Activated CD4-positive, alpha-beta memory T cell treated with anti-CD3 and anti-CD28 coated beads for 36 hours (primary cell): ENCODE results near the gene CTIF. TPM values are rescaled to one million over a fixed set of nuclear protein-coding genes. Genes with fewer than 3 reads are reported as not detected.

ENCODE experiments used
- CTCF ChIA-PET: fragments of 350-600 bp; sonication (Branson Sonifier 250); formaldehyde crosslinking; loops from one replicate; lab custom pipeline; 2021; ENCODE audit warnings: antibody characterized with exemption, inconsistent platforms; lab: Charles Lee
- POLR2A ChIA-PET: fragments of 350-600 bp; sonication (Branson Sonifier 250); formaldehyde crosslinking; loops from one replicate; lab custom pipeline; 2021; ENCODE audit warnings: antibody characterized with exemption; lab: Charles Lee
- DNase-seq: peaks from one replicate; pipeline ENCODE4 v3.0.0-alpha.2; 2020
- H3K27ac Mint-ChIP-seq: one replicate; pipeline ENCODE4 v1.8.0; 2021; ENCODE audit warnings: mixed read lengths
- H3K27me3 Mint-ChIP-seq: one replicate; pipeline ENCODE4 v1.8.0; 2021; ENCODE audit warnings: mixed read lengths
- H3K36me3 Mint-ChIP-seq: one replicate; pipeline ENCODE4 v1.8.0; 2021; ENCODE audit warnings: mixed read lengths
- H3K4me1 Mint-ChIP-seq: one replicate; pipeline ENCODE4 v1.8.0; 2021; ENCODE audit warnings: low read depth, mixed read lengths
- H3K4me3 Mint-ChIP-seq: one replicate; pipeline ENCODE4 v1.8.0; 2021; ENCODE audit warnings: mild to moderate bottlenecking, mixed read lengths
- H3K9me3 Mint-ChIP-seq: one replicate; pipeline ENCODE4 v1.8.0; 2021; ENCODE audit warnings: mixed read lengths
- intact Hi-C: fragments of 100-400 bp; cut with micrococcal nuclease; formaldehyde crosslinking; loops from one replicate; pipeline ENCODE4 v1.15.1; 2023
- total RNA-seq, 2 experiments: library from RNA; stranded (reverse); gene quantifications; one replicate each; pipeline ENCODE4 v1.2.3, GENCODE V29; 2021

Gene CTIF
- total RNA-seq, 2 experiments from 2014 or later, result 4.6 to 5.8 TPM

DNA sequence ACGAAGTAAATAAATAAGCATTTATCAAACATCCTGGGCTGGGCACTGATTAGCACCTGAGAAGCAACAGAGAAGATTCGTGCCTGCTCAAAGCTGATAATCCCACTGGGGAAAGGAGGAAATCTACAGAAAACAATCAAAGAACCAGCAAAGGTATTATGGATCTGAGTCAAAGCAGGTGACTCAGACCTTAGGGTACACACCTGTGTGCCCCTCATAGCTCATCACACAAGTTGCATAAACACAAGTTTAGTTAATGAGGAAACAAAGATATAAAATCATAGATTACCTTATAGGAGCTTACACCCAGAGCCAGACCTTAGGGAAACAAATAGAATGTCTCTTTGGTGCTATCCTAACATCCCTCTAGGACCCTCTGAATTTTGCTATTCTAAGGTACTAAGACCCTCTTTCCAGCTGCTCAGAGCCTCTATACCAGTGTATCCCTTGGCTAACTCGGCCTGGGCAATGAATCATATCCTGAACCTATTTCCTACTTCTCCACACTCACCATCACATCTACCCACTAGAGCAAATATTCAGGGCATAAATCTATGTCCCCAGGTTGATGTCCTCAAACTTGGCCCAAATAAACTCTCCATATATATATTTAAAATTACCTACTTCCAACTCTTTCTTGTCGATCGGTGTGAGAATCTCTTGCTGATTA is 19.3 kb upstream of the CTIF start:
- ChIA-PET CTCF (no interaction called here), POLR2A (no interaction called here)
- Mint-ChIP-seq H3K36me3 (no peaks in the 10 kb centered on the region), H3K9me3 (no peaks in the 10 kb centered on the region), H3K4me3 (no peak overlapping the region), H3K27ac (no peak overlapping the region), H3K4me1 (no peaks in the 10 kb centered on the region), H3K27me3 (peaks cover 21% of the 10 kb centered on the region)
- intact Hi-C loops, result no loop called here
- DNase-seq, result no peak

DNA sequence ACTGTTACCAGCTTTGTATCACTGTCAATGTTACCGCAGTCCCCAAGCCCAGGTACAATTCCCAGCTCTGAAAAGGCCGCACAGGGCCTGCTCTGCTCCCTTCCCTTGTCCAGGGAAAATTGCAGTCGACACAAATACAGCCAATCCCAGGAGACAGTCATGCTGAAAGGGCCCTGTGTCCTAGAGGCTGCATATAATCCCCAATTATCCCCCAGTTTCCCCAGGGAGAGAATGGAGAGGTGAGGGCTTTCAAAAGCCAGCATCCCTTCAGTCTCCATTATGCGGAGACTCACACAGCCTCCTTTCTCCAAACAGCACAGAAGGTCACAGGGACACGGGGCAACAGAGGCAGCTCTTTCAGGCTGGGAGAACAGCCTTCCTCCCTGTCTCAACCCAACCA is 17.1 kb upstream of the CTIF start:
- no peak for DNase-seq

DNA sequence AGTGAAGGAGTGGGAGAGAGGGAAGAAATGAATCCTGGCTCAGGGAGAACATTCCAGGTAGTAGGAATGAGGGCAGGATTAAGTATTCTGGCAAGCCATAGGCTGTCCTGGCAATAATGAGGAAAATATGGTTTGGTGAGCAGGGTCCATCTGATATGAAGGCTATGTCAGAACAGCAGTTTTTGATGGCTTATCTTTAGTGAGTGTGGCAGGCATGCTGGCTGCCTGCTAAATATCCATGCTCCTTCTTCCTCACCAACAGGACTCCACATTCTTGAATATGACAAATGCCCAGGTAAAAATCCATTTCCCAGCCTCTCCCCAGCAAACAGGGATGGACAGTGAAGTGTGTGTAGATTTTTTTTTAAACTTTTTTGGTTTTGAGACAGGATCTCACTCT is 13.2 kb upstream of the CTIF start:
- Mint-ChIP-seq H3K9me3 (no peaks in the 10 kb centered on the region), H3K27me3 (peaks cover 23% of the 10 kb centered on the region), H3K4me1 (no peaks in the 10 kb centered on the region), H3K36me3 (no peaks in the 10 kb centered on the region), H3K27ac (no peak overlapping the region), H3K4me3 (no peak overlapping the region)
- no peak for DNase-seq
- POLR2A ChIA-PET, result no interaction called here
- CTCF ChIA-PET, result no interaction called here
- intact Hi-C loops, result no loop called here

More for the DNA sequence above, 17.1 kb upstream of the CTIF start:
- Mint-ChIP-seq H3K9me3 (no peaks in the 10 kb centered on the region), H3K4me3 (no peak overlapping the region), H3K27ac (no peak overlapping the region), H3K4me1 (no peaks in the 10 kb centered on the region), H3K36me3 (no peaks in the 10 kb centered on the region), H3K27me3 (peaks cover 14% of the 10 kb centered on the region)
- POLR2A ChIA-PET, result no interaction called here
- CTCF ChIA-PET, result no interaction called here
- intact Hi-C loops, result no loop called here

DNA sequence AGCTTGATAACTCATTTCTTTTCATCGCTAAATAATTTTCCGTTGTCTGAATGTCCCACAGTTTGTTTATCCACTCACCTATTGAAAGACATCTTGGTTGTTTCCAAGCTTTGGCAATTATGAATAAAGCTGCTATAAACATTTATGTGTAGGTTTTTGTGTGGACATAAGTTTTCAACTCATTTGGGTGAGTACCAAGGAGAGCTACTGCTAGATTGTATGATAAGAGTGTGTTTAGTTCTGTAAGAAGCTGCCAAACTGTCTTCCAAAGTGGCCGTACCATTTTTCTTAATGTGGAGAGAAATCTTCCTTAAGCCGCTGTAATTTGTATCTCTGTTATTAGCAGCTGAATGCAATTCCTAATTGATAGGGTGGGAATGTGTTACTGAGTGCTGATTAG is 11.4 kb upstream of the CTIF start:
- Mint-ChIP-seq H3K9me3 (no peaks in the 10 kb centered on the region), H3K4me3 (no peak overlapping the region), H3K27me3 (peaks cover 22% of the 10 kb centered on the region), H3K27ac (no peak overlapping the region), H3K4me1 (no peaks in the 10 kb centered on the region), H3K36me3 (no peaks in the 10 kb centered on the region)
- no peak for DNase-seq
- CTCF ChIA-PET, result interaction anchor here (0.6 kb wide), 1 partner anchor 309 kb away, joined by 4 read pairs; no protein-coding TSS in a partner anchor
- POLR2A ChIA-PET, result no interaction called here
- intact Hi-C loops, result no loop called here

DNA sequence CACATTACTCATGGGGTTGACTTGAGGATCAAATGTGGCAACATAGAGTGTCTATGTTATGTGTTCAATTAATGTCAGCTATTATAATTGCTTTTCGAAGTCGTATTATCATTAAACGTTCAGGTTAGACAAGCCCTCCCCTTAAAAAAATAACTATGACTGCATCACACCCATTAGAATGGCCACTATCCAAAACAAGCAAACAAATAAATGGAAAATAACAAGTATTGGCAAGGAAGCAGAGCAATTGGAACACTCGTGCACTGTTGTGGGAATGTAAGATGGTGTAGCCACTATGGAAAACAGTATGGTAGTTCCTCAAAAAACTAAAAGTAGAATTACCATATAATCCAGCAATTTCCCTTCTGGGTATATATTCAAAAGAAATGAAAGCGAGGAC is 10.0 kb upstream of the CTIF start:
- H3K27me3 Mint-ChIP-seq, result peaks cover 17% of the 10 kb centered on the region
- CTCF ChIA-PET, result no interaction called here
- DNase-seq, result no peak
- no peaks in the 10 kb centered on the region for H3K9me3 Mint-ChIP-seq
- POLR2A ChIA-PET, result no interaction called here
- intact Hi-C loops, result no loop called here
- H3K4me3 Mint-ChIP-seq, result no peak overlapping the region
- no peaks in the 10 kb centered on the region for H3K36me3 Mint-ChIP-seq
- peaks cover 7% of the 10 kb centered on the region for H3K4me1 Mint-ChIP-seq
- H3K27ac Mint-ChIP-seq, result no peak overlapping the region

DNA sequence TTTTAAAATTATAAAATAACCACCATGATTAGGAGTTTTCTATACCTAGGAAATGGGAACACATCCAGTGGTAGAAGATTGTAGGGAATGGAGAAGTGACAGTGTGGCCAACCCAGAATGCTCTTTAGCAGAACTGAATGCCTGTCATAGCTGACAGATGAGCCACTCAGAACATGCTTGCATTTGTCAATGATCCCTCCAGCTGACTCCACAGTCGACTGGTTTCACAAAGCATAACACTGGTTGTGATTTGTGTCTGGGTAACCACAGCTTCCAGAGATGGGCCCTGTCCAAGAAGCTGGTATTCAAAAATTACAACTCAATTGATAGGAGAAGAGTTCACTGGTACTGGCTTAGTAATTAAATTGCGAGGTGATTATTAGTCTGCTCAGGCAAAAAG is 9.0 kb upstream of the CTIF start:
- Mint-ChIP-seq H3K36me3 (no peaks in the 10 kb centered on the region), H3K4me3 (no peak overlapping the region), H3K27ac (no peak overlapping the region), H3K9me3 (no peaks in the 10 kb centered on the region), H3K4me1 (peaks cover 7% of the 10 kb centered on the region), H3K27me3 (peaks cover 17% of the 10 kb centered on the region)
- intact Hi-C loops, result no loop called here
- no peak for DNase-seq
- POLR2A ChIA-PET, result no interaction called here
- CTCF ChIA-PET, result interaction anchor here (0.7 kb wide), 1 partner anchor 134 kb away, joined by 3 read pairs; no protein-coding TSS in a partner anchor

DNA sequence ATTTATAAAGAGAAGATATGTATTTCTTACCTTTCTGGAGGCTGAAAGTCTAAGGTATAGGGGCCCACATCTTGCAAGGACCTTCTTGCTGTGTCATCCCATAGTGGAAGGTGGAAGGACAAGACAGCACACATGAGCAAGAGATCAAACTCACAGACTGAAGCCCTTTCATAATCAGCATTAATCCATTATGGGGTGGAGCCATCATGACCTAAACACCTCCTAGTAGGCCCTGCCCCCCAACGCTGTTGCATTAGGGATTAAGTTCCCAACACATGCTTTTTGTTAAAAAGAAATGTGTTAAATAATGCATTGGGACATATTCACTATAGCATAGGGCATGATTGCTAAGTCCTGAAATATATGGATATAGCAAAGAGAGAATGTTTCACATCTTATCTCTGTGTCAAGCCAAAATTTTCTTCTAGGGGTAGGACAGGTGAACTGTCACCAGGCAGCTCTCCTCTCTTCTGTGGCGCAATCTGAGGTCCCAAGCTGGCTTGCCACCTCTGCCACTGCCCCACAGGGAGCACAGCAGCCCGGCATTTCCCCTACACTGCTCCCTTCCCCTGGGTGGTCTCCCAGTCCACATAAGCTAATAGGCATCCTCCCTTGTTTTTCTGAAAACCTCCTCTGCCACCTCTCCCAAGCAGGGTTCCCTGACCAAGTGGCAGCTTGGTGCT is 8.3 kb upstream of the CTIF start:
- Mint-ChIP-seq H3K27ac (no peak overlapping the region), H3K36me3 (no peaks in the 10 kb centered on the region), H3K27me3 (peaks cover 17% of the 10 kb centered on the region), H3K4me1 (peaks cover 7% of the 10 kb centered on the region), H3K4me3 (no peak overlapping the region), H3K9me3 (no peaks in the 10 kb centered on the region)
- intact Hi-C loops, result no loop called here
- ChIA-PET CTCF (no interaction called here), POLR2A (no interaction called here)
- no peak for DNase-seq

DNA sequence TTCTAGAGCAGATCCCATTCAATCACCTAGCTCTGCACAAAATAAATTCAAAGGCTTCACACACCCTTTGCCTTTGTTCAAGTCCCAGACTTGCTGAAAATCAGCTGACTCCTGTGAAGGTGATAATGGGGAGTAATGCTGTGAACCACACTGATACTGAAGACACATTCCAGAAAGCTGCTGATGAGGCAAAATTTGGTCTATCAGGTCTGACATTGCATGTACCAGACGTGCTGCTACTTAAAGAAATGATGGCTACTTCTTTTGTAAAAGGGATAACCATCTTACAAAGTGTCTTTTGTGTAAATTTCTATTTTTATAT is 7.8 kb upstream of the CTIF start:
- ChIA-PET POLR2A (no interaction called here), CTCF (no interaction called here)
- H3K36me3 Mint-ChIP-seq, result no peaks in the 10 kb centered on the region
- H3K9me3 Mint-ChIP-seq, result no peaks in the 10 kb centered on the region
- H3K27me3 Mint-ChIP-seq, result peaks cover 17% of the 10 kb centered on the region
- intact Hi-C loops, result no loop called here
- peaks cover 7% of the 10 kb centered on the region for H3K4me1 Mint-ChIP-seq
- no peak for DNase-seq
- H3K27ac Mint-ChIP-seq, result no peak overlapping the region
- H3K4me3 Mint-ChIP-seq, result no peak overlapping the region

DNA sequence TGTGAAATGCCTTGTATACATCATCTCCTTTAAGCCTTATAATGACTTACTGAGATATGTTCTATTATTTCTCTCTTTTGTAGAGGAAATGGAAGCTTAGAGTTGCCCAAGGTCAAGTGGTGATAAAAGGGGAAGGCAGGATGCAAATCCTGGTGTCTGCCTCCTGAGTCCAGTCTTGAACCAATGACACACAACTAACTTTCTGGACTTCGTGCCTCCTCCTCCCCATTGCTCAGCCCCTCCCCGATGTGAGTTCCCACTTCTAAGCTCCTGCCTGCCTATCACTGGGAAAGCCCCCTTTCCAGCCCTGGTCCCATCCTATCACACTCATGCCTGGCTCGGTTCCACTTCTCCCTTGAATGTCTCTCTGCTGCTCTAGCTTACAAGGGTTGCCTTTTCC is 6.9 kb upstream of the CTIF start:
- no peak for DNase-seq
- CTCF ChIA-PET, result no interaction called here
- intact Hi-C loops, result no loop called here
- Mint-ChIP-seq H3K27me3 (peaks cover 17% of the 10 kb centered on the region), H3K27ac (no peak overlapping the region), H3K9me3 (no peaks in the 10 kb centered on the region), H3K36me3 (no peaks in the 10 kb centered on the region), H3K4me3 (no peak overlapping the region), H3K4me1 (peaks cover 7% of the 10 kb centered on the region)
- POLR2A ChIA-PET, result no interaction called here

DNA sequence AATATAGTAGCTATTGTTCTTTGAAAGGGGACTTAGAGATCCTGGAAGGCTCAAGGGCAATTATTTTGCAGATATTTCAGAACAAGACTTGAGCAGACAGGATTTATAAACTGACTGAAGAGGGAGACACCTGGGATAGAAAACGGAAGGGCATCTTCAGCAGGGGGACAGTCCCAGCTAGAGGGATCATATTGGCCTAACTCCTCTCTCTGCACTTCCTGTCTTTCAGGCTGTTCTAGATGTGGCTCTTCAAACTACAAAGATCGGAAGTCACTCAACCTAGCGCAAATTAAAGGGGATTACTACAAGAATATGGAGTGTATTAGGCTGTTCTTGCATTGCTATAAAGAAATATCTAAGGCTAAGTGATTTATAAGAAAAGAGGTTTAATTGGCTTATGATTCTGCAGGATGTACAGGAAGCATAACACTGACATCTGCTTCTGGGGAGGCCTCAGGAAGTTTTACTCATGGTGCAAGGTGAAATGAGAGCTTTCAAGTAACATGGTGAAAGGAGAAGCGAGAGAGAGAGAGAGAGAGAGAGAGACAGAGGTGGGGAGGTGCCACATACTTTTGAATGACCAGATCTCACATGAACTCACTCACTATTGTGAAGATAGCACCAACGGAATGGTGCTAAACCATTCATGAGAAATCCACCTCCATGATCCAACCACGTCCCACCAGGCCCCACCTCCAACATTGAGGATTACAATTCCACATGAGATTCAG is 5.3 kb upstream of the CTIF start:
- peaks cover 7% of the 10 kb centered on the region for H3K4me1 Mint-ChIP-seq
- DNase-seq, result no peak
- peaks cover 10% of the 10 kb centered on the region for H3K27me3 Mint-ChIP-seq
- CTCF ChIA-PET, result no interaction called here
- H3K36me3 Mint-ChIP-seq, result no peaks in the 10 kb centered on the region
- intact Hi-C loops, result no loop called here
- POLR2A ChIA-PET, result no interaction called here
- peak overlapping the region; percentile 25 for H3K27ac Mint-ChIP-seq
- no peak overlapping the region for H3K4me3 Mint-ChIP-seq
- H3K9me3 Mint-ChIP-seq, result no peaks in the 10 kb centered on the region

DNA sequence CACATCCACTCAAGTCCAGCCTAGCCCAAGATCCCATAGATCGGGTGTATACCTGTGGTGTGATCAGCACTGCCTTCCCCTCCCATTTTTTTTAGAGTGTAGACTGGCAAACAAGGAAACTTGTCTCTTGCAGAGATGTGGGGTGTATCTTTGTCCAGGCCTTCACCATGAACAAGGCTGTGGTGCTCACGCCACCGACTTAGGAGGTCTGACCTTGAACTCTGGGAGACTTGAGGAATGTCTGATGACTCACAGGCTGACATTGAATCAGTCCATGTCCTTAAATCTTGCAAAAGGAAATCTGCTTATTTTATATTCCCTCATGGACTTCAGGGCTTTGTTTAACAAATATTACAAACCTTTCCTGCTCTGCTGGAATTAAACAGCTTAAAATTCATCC is 4.5 kb upstream of the CTIF start:
- H3K27me3 Mint-ChIP-seq, result peaks cover 4% of the 10 kb centered on the region
- ChIA-PET CTCF (no interaction called here), POLR2A (no interaction called here)
- intact Hi-C loops, result no loop called here
- H3K4me1 Mint-ChIP-seq, result peaks cover 7% of the 10 kb centered on the region
- no peaks in the 10 kb centered on the region for H3K36me3 Mint-ChIP-seq
- no peak overlapping the region for H3K27ac Mint-ChIP-seq
- DNase-seq, result no peak
- H3K4me3 Mint-ChIP-seq, result no peak overlapping the region
- no peaks in the 10 kb centered on the region for H3K9me3 Mint-ChIP-seq

DNA sequence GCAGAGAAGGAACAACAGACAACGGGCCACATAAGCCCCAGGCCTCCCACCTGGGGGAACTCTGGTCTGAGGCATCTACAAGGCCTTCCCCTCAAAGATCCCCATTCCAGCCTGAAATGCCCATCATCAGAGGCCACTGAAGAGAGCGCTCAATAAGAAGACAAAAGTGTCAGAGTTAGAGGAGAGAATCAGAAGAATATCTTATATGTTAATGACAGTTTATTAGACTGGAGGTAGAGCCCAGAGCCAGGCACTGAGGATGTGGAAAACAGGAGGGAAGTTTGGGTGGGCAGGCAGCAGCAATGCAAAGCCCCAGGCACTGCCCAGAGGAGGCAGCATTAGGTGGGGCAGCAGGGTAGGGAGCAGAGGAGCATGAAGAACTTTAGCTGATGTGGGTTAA is 2.9 kb upstream of the CTIF start:
- Mint-ChIP-seq H3K4me3 (no peak overlapping the region), H3K4me1 (peaks cover 7% of the 10 kb centered on the region), H3K36me3 (no peaks in the 10 kb centered on the region), H3K27ac (no peak overlapping the region), H3K27me3 (peaks cover 1% of the 10 kb centered on the region), H3K9me3 (no peaks in the 10 kb centered on the region)
- POLR2A ChIA-PET, result no interaction called here
- intact Hi-C loops, result no loop called here
- no peak for DNase-seq
- CTCF ChIA-PET, result no interaction called here
